Endodermal cell (in vitro differentiated cells): ENCODE measurements around the gene CAPZB. TPM values are rescaled to one million over a fixed set of nuclear protein-coding genes. Genes with fewer than 3 reads are reported as not detected.

Source experiments
- DNase-seq: peaks from one replicate; pipeline ENCODE4 v3.0.0-alpha.2; 2017
- H3K27ac ChIP-seq: 2 replicates; pipeline ENCODE4 v1.5.1; 2013; ENCODE audit warnings: mild to moderate bottlenecking, low read depth, low read length, moderate library complexity
- H3K27me3 ChIP-seq: 2 replicates; pipeline ENCODE4 v1.6.1; 2013; ENCODE audit warnings: mild to moderate bottlenecking, low read length, moderate library complexity; ENCODE audit not compliant: insufficient read depth, control insufficient read depth, poor library complexity, severe bottlenecking
- H3K36me3 ChIP-seq: 2 replicates; pipeline ENCODE4 v1.7.0; 2013; ENCODE audit warnings: mild to moderate bottlenecking, low read length, moderate library complexity; ENCODE audit not compliant: control insufficient read depth, insufficient read depth
- H3K4me1 ChIP-seq: one replicate; pipeline ENCODE4 v1.7.0; 2013; ENCODE audit warnings: low read length; ENCODE audit not compliant: control insufficient read depth, insufficient read depth
- H3K4me3 ChIP-seq: 2 replicates; pipeline ENCODE4 v1.5.1; 2013; ENCODE audit warnings: mild to moderate bottlenecking, low read length, moderate library complexity
- H3K9ac ChIP-seq: 2 replicates; pipeline ENCODE4 v1.6.1; 2013; ENCODE audit warnings: mild to moderate bottlenecking, low read length, moderate library complexity; ENCODE audit not compliant: poor library complexity, severe bottlenecking; ENCODE audit errors: extremely low read depth
- H3K9me3 ChIP-seq: 2 replicates; pipeline ENCODE4 v1.6.1; 2013; ENCODE audit warnings: mild to moderate bottlenecking, low read length, moderate library complexity; ENCODE audit not compliant: control insufficient read depth
- H3K27ac Mint-ChIP-seq: 2 replicates; pipeline ENCODE4 v1.8.0; 2020; ENCODE audit warnings: mixed read lengths
- H3K27me3 Mint-ChIP-seq: 2 replicates; pipeline ENCODE4 v1.8.0; 2021; ENCODE audit warnings: mild to moderate bottlenecking, mixed read lengths; ENCODE audit not compliant: insufficient read depth
- H3K36me3 Mint-ChIP-seq: 2 replicates; pipeline ENCODE4 v1.8.0; 2020; ENCODE audit warnings: low read depth, mixed read lengths
- H3K4me1 Mint-ChIP-seq: 2 replicates; pipeline ENCODE4 v1.8.0; 2020; ENCODE audit warnings: mixed read lengths
- H3K4me3 Mint-ChIP-seq: 2 replicates; pipeline ENCODE4 v1.8.0; 2020; ENCODE audit warnings: mild to moderate bottlenecking, moderate library complexity, mixed read lengths
- H3K9me3 Mint-ChIP-seq: 2 replicates; pipeline ENCODE4 v1.8.0; 2020; ENCODE audit warnings: mild to moderate bottlenecking, mixed read lengths
- CTCF ChIP-seq: fragments of 200-600 bp; sonication (generic); conservative IDR thresholded peaks from 2 replicates; pipeline ENCODE4 v1.5.0; 2021; ENCODE audit warnings: antibody characterized with exemption, mild to moderate bottlenecking
- WGBS, 2 experiments: methylation state at CpG; one replicate each; pipeline versions ENCODE4 v1.1.5 to v1.1.7; 2013; ENCODE audit warnings: missing lambda C conversion rate in 2 of 2, mixed read lengths in 1 of 2; ENCODE audit not compliant: insufficient coverage in 1 of 2, insufficient read length in 1 of 2; 5-methylcytosine and 5-hydroxymethylcytosine counted together
- total RNA-seq, 2 donors: library from RNA; stranded (reverse); fragmentation: NEBNext Ultra II Directional in 1 of 2; extraction: Animal tissue kit (Norgen Biotek cat#: 25700) in 1 of 2; gene quantifications; 2 replicates in 1 of 2; 3 replicates in 1 of 2; pipeline ENCODE4 v1.2.1, GENCODE V29; 2021

Gene CAPZB
- total RNA-seq, 2 donors from 2014 or later: 334 to 362 TPM

GRCh38 chr1:19435181-19435580, 50.2 kb downstream of the CAPZB start:
- no peaks in the 10 kb centered on the region for H3K27me3 ChIP-seq
- TF ChIP-seq CTCF: no peak
- WGBS, 2 experiments: 98 to 100% methylated on average over 3 to 4 of the region's 4 CpGs
- Mint-ChIP-seq H3K9me3 (no peaks in the 10 kb centered on the region), H3K36me3 (peaks cover 14% of the 10 kb centered on the region), H3K4me3 (no peak overlapping the region), H3K27ac (no peak overlapping the region), H3K4me1 (peaks cover 4% of the 10 kb centered on the region), H3K27me3 (no peaks in the 10 kb centered on the region)
- H3K4me3 ChIP-seq: no peak overlapping the region
- DNase-seq: no peak
- no peaks in the 10 kb centered on the region for H3K9me3 ChIP-seq
- H3K36me3 ChIP-seq: peaks cover 48% of the 10 kb centered on the region
- no peak overlapping the region for H3K27ac ChIP-seq
- H3K4me1 ChIP-seq: no peaks in the 10 kb centered on the region
- no peak overlapping the region for H3K9ac ChIP-seq

GRCh38 chr1:19433719-19433998, 51.7 kb downstream of the CAPZB start:
- no peak overlapping the region for H3K27ac ChIP-seq
- DNase-seq: no peak
- no peak overlapping the region for H3K9ac ChIP-seq
- TF ChIP-seq CTCF: no peak
- H3K27me3 Mint-ChIP-seq: no peaks in the 10 kb centered on the region
- no peaks in the 10 kb centered on the region for H3K9me3 Mint-ChIP-seq
- 95% methylated on average over 2 of the region's 2 CpGs; no CpG with 5 or more reads in 1 of the 2 experiments for WGBS, 2 experiments
- peaks cover 13% of the 10 kb centered on the region for H3K36me3 Mint-ChIP-seq
- peaks cover 50% of the 10 kb centered on the region for H3K36me3 ChIP-seq
- H3K4me1 Mint-ChIP-seq: peaks cover 9% of the 10 kb centered on the region
- H3K4me3 ChIP-seq: no peak overlapping the region
- H3K4me3 Mint-ChIP-seq: no peak overlapping the region
- no peaks in the 10 kb centered on the region for H3K9me3 ChIP-seq
- no peaks in the 10 kb centered on the region for H3K4me1 ChIP-seq
- no peaks in the 10 kb centered on the region for H3K27me3 ChIP-seq
- no peak overlapping the region for H3K27ac Mint-ChIP-seq

- H3K4me1 Mint-ChIP-seq: peaks cover 9% of the 10 kb centered on the region
- Histone ChIP-seq H3K4me1 (no peaks in the 10 kb centered on the region), H3K27ac (no peak overlapping the region), H3K9me3 (no peaks in the 10 kb centered on the region), H3K36me3 (peaks cover 45% of the 10 kb centered on the region), H3K27me3 (no peaks in the 10 kb centered on the region), H3K4me3 (no peak overlapping the region), H3K9ac (no peak overlapping the region)
- peaks cover 16% of the 10 kb centered on the region for H3K36me3 Mint-ChIP-seq
- no peaks in the 10 kb centered on the region for H3K27me3 Mint-ChIP-seq
- DNase-seq: no peak
- no peak for TF ChIP-seq CTCF
- WGBS, 2 experiments: 96 to 100% methylated on average over 9 to 15 of the region's 15 CpGs
- H3K9me3 Mint-ChIP-seq: no peaks in the 10 kb centered on the region
- H3K27ac Mint-ChIP-seq: no peak overlapping the region
- no peak overlapping the region for H3K4me3 Mint-ChIP-seq
Measured at GRCh38 chr1:19432943-19433718, 52.2 kb downstream of the CAPZB start.
